HG03565 (cell line): ENCODE data around the gene LIMS1.
A peak's percentile ranks its signal among the peaks of the same experiment; 100 is the strongest.
"Not testable (repeated sequence)": the region's sequence is repeated elsewhere in the genome, so short reads cannot be mapped to it uniquely, and the experiment has no call there.

Experiments
- ATAC-seq: cut with Tn5 transposase; IDR thresholded peaks from one replicate; pipeline ENCODE4 v1.9.1; 2021; ENCODE audit warnings: mild to moderate bottlenecking, moderate library complexity; ENCODE audit not compliant: unreplicated experiment

LIMS1 gene

GRCh38 chr2:108585436-108585835, 51.2 kb downstream of the LIMS1 start:
- ATAC-seq: no peak

GRCh38 chr2:108586116-108586515, 51.8 kb downstream of the LIMS1 start:
- ATAC-seq: no peak

GRCh38 chr2:108586631-108587030, 52.4 kb downstream of the LIMS1 start:
- ATAC-seq: no peak

GRCh38 chr2:108587621-108588020, 53.4 kb downstream of the LIMS1 start:
- ATAC-seq: no peak

GRCh38 chr2:108588070-108588668, 53.9 kb downstream of the LIMS1 start:
- ATAC-seq: no peak

- ATAC-seq: no peak
Measured at GRCh38 chr2:108589372-108589771, 55.1 kb downstream of the LIMS1 start.

GRCh38 chr2:108589781-108590180, 55.5 kb downstream of the LIMS1 start:
- ATAC-seq: no peak

- ATAC-seq: no peak
Measured at GRCh38 chr2:108591163-108591562, 56.9 kb downstream of the LIMS1 start.

GRCh38 chr2:108593547-108594098, 59.4 kb downstream of the LIMS1 start:
- ATAC-seq: no peak

DNA sequence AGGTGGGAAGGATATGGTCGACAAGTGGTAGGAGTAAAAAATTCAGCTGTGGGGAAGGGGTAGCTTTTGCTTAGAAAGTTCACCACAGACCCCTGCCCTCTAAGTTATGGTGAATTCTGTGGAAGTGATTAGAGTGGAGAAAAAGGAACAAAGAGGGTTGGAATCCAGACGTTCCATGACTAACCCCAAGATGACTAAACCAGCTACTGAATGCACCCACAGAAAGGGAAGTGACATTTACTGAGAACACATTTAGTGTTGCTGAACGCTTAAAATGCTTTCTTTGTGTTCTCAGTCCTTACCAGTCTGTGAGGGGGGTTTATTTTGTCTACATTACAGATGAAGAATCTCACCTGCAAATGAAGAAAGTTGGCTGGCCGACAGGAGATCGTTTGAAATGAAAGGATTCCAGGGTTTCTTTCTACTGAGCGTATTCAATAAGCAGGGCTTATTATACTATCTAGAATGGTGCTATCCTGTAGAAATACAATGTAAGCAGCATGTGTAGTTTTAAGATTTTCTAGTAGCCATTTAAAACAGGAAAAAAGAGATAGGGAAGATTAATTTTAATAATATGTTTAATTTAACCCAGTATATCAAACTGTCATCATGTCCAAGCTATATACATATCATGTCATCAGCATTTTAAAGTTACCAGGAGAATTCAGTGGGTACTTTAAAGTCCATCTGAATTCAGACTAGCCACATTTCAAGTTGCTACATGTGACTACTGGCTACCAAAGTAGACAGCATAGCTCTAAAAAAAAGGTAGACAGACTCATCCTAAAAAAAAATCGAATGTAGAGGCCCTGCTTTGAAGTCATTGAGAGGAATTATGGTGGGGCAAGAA, 60.1 kb downstream of the LIMS1 start:
- ATAC-seq: peak; percentile 91

- ATAC-seq: peak; percentile 49
Measured at GRCh38 chr2:108594982-108595464, 60.8 kb downstream of the LIMS1 start.

DNA sequence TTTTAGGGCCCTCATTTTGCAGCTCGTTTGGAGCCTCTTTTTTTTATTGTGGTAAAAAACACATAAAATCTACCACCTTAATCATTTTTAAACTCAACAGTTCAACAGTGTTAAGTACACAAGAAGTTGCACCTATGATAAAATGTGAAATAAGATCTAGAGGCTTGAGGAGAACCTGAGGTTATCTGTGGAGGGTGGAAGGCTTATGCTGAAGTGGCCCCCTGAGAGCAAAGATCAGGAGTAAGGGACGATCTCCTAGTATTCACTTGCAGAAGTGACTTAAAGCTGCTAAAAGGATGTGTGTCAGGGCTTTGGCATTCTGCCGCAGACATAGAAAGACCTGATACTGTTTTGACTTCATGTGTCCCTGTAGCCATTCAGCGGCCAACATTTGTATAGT, 61.5 kb downstream of the LIMS1 start:
- ATAC-seq: not testable (repeated sequence)

DNA sequence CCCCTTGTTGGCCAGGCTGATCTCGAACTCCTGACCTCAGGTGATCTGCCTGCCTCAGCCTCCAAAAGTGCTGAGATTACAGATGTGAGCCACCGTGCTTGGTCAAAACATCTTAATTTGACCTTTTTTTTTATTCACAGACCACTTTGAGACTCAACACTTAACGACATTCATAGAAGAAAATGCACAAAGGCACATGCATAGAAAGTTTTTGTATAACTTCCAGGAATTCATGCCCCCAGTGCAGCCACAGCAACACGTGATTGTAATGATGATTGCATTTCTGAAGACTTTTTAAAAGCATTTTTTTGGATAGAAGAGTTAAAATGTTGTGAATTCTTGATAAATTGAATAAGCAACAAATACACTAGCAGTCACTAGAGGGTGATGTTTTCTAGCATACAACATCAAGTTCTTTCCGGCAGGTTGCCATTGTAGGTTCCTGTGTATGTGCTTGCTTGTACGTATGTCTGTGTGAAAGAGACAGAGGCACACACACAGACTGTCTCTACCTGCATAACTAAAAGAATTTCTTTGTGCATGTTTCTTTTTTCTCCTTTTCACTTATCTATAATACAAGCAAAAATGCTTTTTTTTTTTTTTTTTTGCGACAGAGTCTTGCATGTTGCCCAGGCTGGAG, 63.0 kb downstream of the LIMS1 start:
- not testable (repeated sequence) for ATAC-seq

GRCh38 chr2:108601199-108601598, 66.9 kb downstream of the LIMS1 start:
- not testable (repeated sequence) for ATAC-seq

GRCh38 chr2:108602422-108602821, 68.2 kb downstream of the LIMS1 start:
- ATAC-seq: no peak

- no peak for ATAC-seq
Measured at GRCh38 chr2:108604196-108604595, 69.9 kb downstream of the LIMS1 start.

GRCh38 chr2:108605947-108606346, 71.7 kb downstream of the LIMS1 start:
- peak; percentile 59 for ATAC-seq

GRCh38 chr2:108607706-108608301, 73.5 kb downstream of the LIMS1 start:
- no peak for ATAC-seq

DNA sequence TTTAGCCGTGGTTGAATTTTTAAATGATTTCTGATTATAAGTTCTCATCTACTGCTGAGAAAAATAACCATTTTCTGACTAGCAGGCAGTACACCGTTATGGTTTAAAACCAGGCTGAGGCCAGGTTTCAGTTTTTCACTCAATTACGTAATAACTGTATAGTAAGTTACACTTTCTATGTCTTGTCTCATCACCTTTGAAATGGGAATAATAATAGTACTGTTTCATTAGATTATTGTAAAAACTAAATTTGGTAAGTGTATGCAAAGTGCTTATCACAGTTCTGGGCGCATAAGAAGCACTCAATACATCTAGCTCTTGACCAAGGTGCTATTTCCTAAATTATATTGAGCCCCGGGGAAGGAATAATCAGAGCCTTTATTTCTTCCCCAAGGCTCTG, 76.8 kb downstream of the LIMS1 start:
- no peak for ATAC-seq

GRCh38 chr2:108612153-108612513, 77.9 kb downstream of the LIMS1 start:
- ATAC-seq: peak; percentile 73

DNA sequence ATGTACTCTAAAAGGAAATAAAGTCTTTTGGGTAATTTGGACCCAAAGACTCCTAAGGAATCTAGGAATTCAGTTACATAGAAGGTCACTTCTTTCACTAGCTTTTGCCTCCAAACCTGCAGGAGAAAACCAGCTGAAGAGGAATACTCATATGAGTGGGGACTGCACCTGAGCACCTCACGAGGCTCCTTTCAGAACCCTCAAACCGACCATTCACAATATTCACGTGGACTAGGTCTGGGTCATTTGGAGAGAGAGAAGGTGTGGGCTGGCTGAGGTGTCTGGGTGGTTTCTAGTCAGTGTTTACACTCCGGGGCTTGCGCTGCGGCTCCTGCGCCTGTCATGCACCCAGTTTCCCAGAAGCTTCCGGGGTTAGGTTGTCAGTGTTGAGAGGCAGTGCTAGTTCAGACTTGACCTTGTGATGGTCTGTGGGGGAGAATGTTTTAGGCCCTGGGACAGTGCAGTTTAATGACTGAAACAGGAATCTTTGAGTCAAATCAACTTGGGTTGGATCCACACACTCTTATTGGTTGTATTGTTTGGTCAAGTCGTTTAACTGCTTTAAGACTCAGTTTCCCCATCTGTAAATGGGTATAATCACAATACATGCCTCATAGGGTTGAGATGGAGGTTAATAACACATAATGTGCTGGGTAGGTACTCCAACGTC, 78.4 kb downstream of the LIMS1 start:
- peak; percentile 66 for ATAC-seq
